ENCODE data around the gene AOPEP. TPM values are rescaled to one million over a fixed set of nuclear protein-coding genes. Genes with fewer than 3 reads are reported as not detected.
A peak's percentile ranks its signal among the peaks of the same experiment; 100 is the strongest.

Gene AOPEP
- total and polyA plus RNA-seq, 2 of the 13 experiments (the other 11 are each of a cell fraction or from before 2014, with no cell fraction given), result 22.2 to 41.6 TPM

GRCh38 chr9:95005278-95006143 lies 279.0 kb downstream of the AOPEP start (continued):
- TF ChIP-seq ATF7 (IDR thresholded peaks at IDR 0.05) (no peak), ATF7 (CRISPR knock-in tag; IDR thresholded peaks at IDR 0.05) (no peak), AGO2 (optimal IDR thresholded peaks at IDR 0.05; ENCODE audit: low read depth, low read length) (peak; percentile 94), SMYD3 (CRISPR knock-in tag; IDR thresholded peaks at IDR 0.05) (no peak), ZNF670 (CRISPR knock-in tag; IDR thresholded peaks at IDR 0.05; ENCODE audit: borderline replicate concordance) (no peak), IRX3 (CRISPR knock-in tag; IDR thresholded peaks at IDR 0.05; ENCODE audit: borderline replicate concordance, low read depth) (no peak), ZNF607 (CRISPR knock-in tag; IDR thresholded peaks at IDR 0.05; ENCODE audit: borderline replicate concordance) (no peak), DMTF1 (CRISPR knock-in tag; IDR thresholded peaks at IDR 0.05) (no peak), ZNF253 (CRISPR knock-in tag; IDR thresholded peaks at IDR 0.05; ENCODE audit: borderline replicate concordance) (no peak), IKZF4 (CRISPR knock-in tag; IDR thresholded peaks at IDR 0.05; ENCODE audit: borderline replicate concordance, low read depth, not compliant biosample characterization) (no peak), ZNF644 (CRISPR knock-in tag; IDR thresholded peaks at IDR 0.05; ENCODE audit: low read depth) (no peak), ZNF709 (CRISPR knock-in tag; IDR thresholded peaks at IDR 0.05) (no peak), ZNF430 (CRISPR knock-in tag; IDR thresholded peaks at IDR 0.05) (no peak), GMEB1 (CRISPR knock-in tag; IDR thresholded peaks at IDR 0.05; ENCODE audit: borderline replicate concordance) (no peak), CREBL2 (CRISPR knock-in tag; IDR thresholded peaks at IDR 0.05; ENCODE audit: borderline replicate concordance) (no peak), TCF7L2 (IDR thresholded peaks at IDR 0.05; ENCODE audit: low read depth, low read length) (no peak), ZNF609 (CRISPR knock-in tag; IDR thresholded peaks at IDR 0.05; ENCODE audit: borderline replicate concordance) (no peak), GLMP (CRISPR knock-in tag; IDR thresholded peaks at IDR 0.05; ENCODE audit: borderline replicate concordance) (no peak)
